ENCODE measurements around the gene EML6. TPM values are rescaled to one million over a fixed set of nuclear protein-coding genes. Genes with fewer than 3 reads are reported as not detected.

EML6 gene
- total RNA-seq, 1 experiment from 2014 or later, result 1.5 TPM

- Mint-ChIP-seq H3K27me3 (ENCODE audit: low read depth) (peaks cover 11% of the 10 kb centered on the region), H3K36me3 (ENCODE audit: insufficient read depth in 1 of 3, low read depth in 3 of 3) (no peaks in the 10 kb centered on the region; a peak in 1 of 7 replicates), H3K9me3 (peaks cover 0 to 3% of the 10 kb centered on the region in 2 experiments; a peak in 1 of 5 replicates), H3K27ac (no peak overlapping the region), H3K4me1 (peaks cover 0 to 2% of the 10 kb centered on the region in 2 experiments; a peak in 1 of 4 replicates), H3K4me3 (no peak overlapping the region)
- H2BK120ac ChIP-seq (ENCODE audit: low read depth, low read length, poor library complexity, severe bottlenecking), result no peak overlapping the region
- no peak overlapping the region for H2AFZ ChIP-seq (ENCODE audit: low read length)
- no CpG with 5 or more reads among the region's 6 CpGs for WGBS (ENCODE audit: extremely low coverage, insufficient read length, low lambda C conversion rate)
- H3K27ac ChIP-seq (ENCODE audit: insufficient read length, low read depth, low read length), result no peak overlapping the region
- no peak for TF ChIP-seq CTCF (conservative IDR thresholded peaks at IDR 0.05)
- no peak overlapping the region for H2BK5ac ChIP-seq (ENCODE audit: insufficient read length, low read length)
- H3K56ac ChIP-seq (ENCODE audit: insufficient read length, low read depth, low read length), result no peak overlapping the region
- no peaks in the 10 kb centered on the region for H3K9me3 ChIP-seq (ENCODE audit: control insufficient read depth, low read depth, low read length)
- H3T11ph ChIP-seq (ENCODE audit: low read length), result no peak overlapping the region
- H3K14ac ChIP-seq (ENCODE audit: insufficient read depth, low read length), result no peak overlapping the region
- DNase-seq, result no peak
- no peaks in the 10 kb centered on the region; the same call in 1 of the 2 replicates for H3K27me3 ChIP-seq (ENCODE audit: insufficient read depth, low read length)
- H4K8ac ChIP-seq (replicated peaks; ENCODE audit: insufficient read length, low read depth, low read length), result no peak overlapping the region
- H3K4me1 ChIP-seq (ENCODE audit: insufficient read depth, low read length), result no peaks in the 10 kb centered on the region
- no peak overlapping the region for H3K18ac ChIP-seq (ENCODE audit: insufficient read length, low read depth, low read length)
- H3K79me2 ChIP-seq (ENCODE audit: insufficient read depth, low read length), result no peaks in the 10 kb centered on the region
- H4K91ac ChIP-seq (ENCODE audit: insufficient read length, low read depth, low read length), result no peak overlapping the region
- H2BK20ac ChIP-seq (ENCODE audit: low read depth, low read length, poor library complexity, severe bottlenecking), result no peak overlapping the region
- no peaks in the 10 kb centered on the region for H4K20me1 ChIP-seq (ENCODE audit: control insufficient read depth, insufficient read depth, insufficient read length)
- no peak overlapping the region for H4K5ac ChIP-seq (ENCODE audit: insufficient read length, low read depth, low read length)
- no peak overlapping the region for H3K9ac ChIP-seq (ENCODE audit: extremely low read depth, insufficient read length, low read length)
- no peak overlapping the region for H2BK15ac ChIP-seq (ENCODE audit: low read depth, low read length)
- H3K79me1 ChIP-seq (ENCODE audit: insufficient read depth, low read depth, low read length, poor library complexity, severe bottlenecking), result no peaks in the 10 kb centered on the region
- no peak overlapping the region for H3K23ac ChIP-seq (ENCODE audit: insufficient read length, low read depth, low read length)
- no peak overlapping the region for H2BK12ac ChIP-seq (ENCODE audit: insufficient read length, low read depth, low read length)
- no peak overlapping the region for H3K4me2 ChIP-seq (ENCODE audit: insufficient read depth, insufficient read length, low read length)
- H3K4ac ChIP-seq (ENCODE audit: low read depth, low read length), result no peak overlapping the region
- H2AK5ac ChIP-seq (ENCODE audit: insufficient read length, low read length), result no peak overlapping the region
- H3K23me2 ChIP-seq (ENCODE audit: insufficient read length, low read depth, low read length, poor library complexity, severe bottlenecking), result no peaks in the 10 kb centered on the region
These were observed 10.9 kb upstream of the EML6 start for GRCh38 chr2:54712516-54712915.
